ENCODE results near the gene LGI4.

- TF ChIP-seq SNAI2 (CRISPR knock-in tag; IDR thresholded peaks at IDR 0.05) = no peak
- TF ChIP-seq ZNF70 (CRISPR knock-in tag; IDR thresholded peaks at IDR 0.05) = no peak
Observed at GRCh38 chr19:35115177-35115951, 19.5 kb downstream of the LGI4 start, which contains the start of gene FXYD3.
